Loucy (cell line): ENCODE data around the gene FBXO44.
A peak's percentile ranks its signal among the peaks of the same experiment; 100 is the strongest.

Experiments used
- H2AFZ ChIP-seq: fragments of 200-600 bp; sonication (generic); 2 replicates; pipeline ENCODE4 v1.6.0; 2016; ENCODE audit warnings: antibody characterized with exemption, mild to moderate bottlenecking, low read length, moderate library complexity
- H3F3A ChIP-seq: fragments of 200-600 bp; 2 replicates; pipeline ENCODE4 v1.6.0; 2016; ENCODE audit warnings: antibody characterized with exemption, low read depth, mild to moderate bottlenecking
- H3K27me3 ChIP-seq: fragments of 200-600 bp; sonication (generic); 2 replicates; pipeline ENCODE4 v1.6.1; 2014; ENCODE audit warnings: low read length, mild to moderate bottlenecking; ENCODE audit not compliant: insufficient read depth, poor library complexity, severe bottlenecking
- H3K36me3 ChIP-seq: fragments of 200-600 bp; sonication (generic); 2 replicates; pipeline ENCODE4 v1.6.1; 2016; ENCODE audit warnings: low read length; ENCODE audit not compliant: insufficient read depth
- H3K4me1 ChIP-seq: fragments of 200-600 bp; sonication (generic); 2 replicates; pipeline ENCODE4 v1.5.1; 2014; ENCODE audit warnings: low read length, mild to moderate bottlenecking; ENCODE audit not compliant: insufficient read depth, poor library complexity, severe bottlenecking
- H3K4me2 ChIP-seq: fragments of 200-600 bp; sonication (generic); 2 replicates; pipeline ENCODE4 v1.6.0; 2014; ENCODE audit warnings: antibody characterized with exemption, low read length, low read depth, mild to moderate bottlenecking; ENCODE audit not compliant: poor library complexity, severe bottlenecking
- H3K4me3 ChIP-seq: fragments of 200-600 bp; sonication (generic); 2 replicates; pipeline ENCODE4 v1.5.1; 2014; ENCODE audit warnings: low read length, mild to moderate bottlenecking, mixed read lengths; ENCODE audit not compliant: poor library complexity, severe bottlenecking
- H3K79me2 ChIP-seq: fragments of 200-600 bp; sonication (generic); 2 replicates; pipeline ENCODE4 v1.6.1; 2014; ENCODE audit warnings: low read length; ENCODE audit not compliant: insufficient read depth
- H3K9ac ChIP-seq: fragments of 200-600 bp; sonication (generic); 2 replicates; pipeline ENCODE4 v1.6.0; 2014; ENCODE audit warnings: mild to moderate bottlenecking, low read depth, low read length, moderate library complexity; ENCODE audit not compliant: poor library complexity, severe bottlenecking
- H3K9me2 ChIP-seq: fragments of 200-600 bp; sonication (generic); replicated peaks from 2 replicates; pipeline ENCODE4 v1.6.1; 2016; ENCODE audit warnings: low read depth, low read length, mixed read lengths
- H3K9me3 ChIP-seq: fragments of 200-600 bp; sonication (generic); 2 replicates; pipeline ENCODE4 v1.6.1; 2014; ENCODE audit warnings: mild to moderate bottlenecking, antibody characterized with exemption, low read length, low read depth; ENCODE audit not compliant: insufficient read depth
- H4K20me1 ChIP-seq: fragments of 200-600 bp; sonication (generic); 2 replicates; pipeline ENCODE4 v1.6.0; 2014; ENCODE audit warnings: antibody characterized with exemption, low read length, mild to moderate bottlenecking; ENCODE audit not compliant: insufficient read depth, poor library complexity, severe bottlenecking
- CTCF ChIP-seq: fragments of 200-600 bp; sonication (generic); conservative IDR thresholded peaks from 2 replicates; pipeline ENCODE4 v1.5.1; 2014; ENCODE audit warnings: mild to moderate bottlenecking, antibody characterized with exemption, low read length
- EZH2phosphoT487 ChIP-seq: fragments of 200-600 bp; IDR thresholded peaks from 2 replicates; pipeline ENCODE4 v1.6.1; 2018; ENCODE audit warnings: antibody characterized with exemption, mild to moderate bottlenecking, moderate library complexity, borderline replicate concordance

FBXO44 gene

GRCh38 chr1:11704691-11705475 lies 50.2 kb downstream of the FBXO44 start:
- Histone ChIP-seq H3K4me1 (peaks cover 13% of the 10 kb centered on the region), H3K9ac (peak overlapping the region; percentile 35), H3K79me2 (peaks cover 4% of the 10 kb centered on the region; the same call in 1 of the 2 replicates), H3F3A (no peaks in the 10 kb centered on the region), H3K4me3 (no peak overlapping the region), H3K27me3 (no peaks in the 10 kb centered on the region), H3K4me2 (no peak overlapping the region), H3K9me3 (no peaks in the 10 kb centered on the region), H3K36me3 (no peaks in the 10 kb centered on the region; the same call in 1 of the 2 replicates), H4K20me1 (no peaks in the 10 kb centered on the region), H3K9me2 (no peaks in the 10 kb centered on the region), H2AFZ (no peak overlapping the region)
- TF ChIP-seq EZH2phosphoT487 = no peak
- TF ChIP-seq CTCF = no peak

GRCh38 chr1:11705596-11705995 lies 50.9 kb downstream of the FBXO44 start:
- H3K9ac ChIP-seq = no peak overlapping the region
- no peaks in the 10 kb centered on the region for H3F3A ChIP-seq
- no peaks in the 10 kb centered on the region for H3K9me2 ChIP-seq
- H3K9me3 ChIP-seq = no peaks in the 10 kb centered on the region
- H3K4me1 ChIP-seq = peaks cover 13% of the 10 kb centered on the region
- TF ChIP-seq CTCF (no peak), EZH2phosphoT487 (no peak)
- no peaks in the 10 kb centered on the region for H3K27me3 ChIP-seq
- H3K79me2 ChIP-seq = peaks cover 4% of the 10 kb centered on the region; the same call in 1 of the 2 replicates
- no peak overlapping the region for H2AFZ ChIP-seq
- H3K4me3 ChIP-seq = no peak overlapping the region
- no peaks in the 10 kb centered on the region for H4K20me1 ChIP-seq
- no peaks in the 10 kb centered on the region; the same call in 1 of the 2 replicates for H3K36me3 ChIP-seq
- no peak overlapping the region for H3K4me2 ChIP-seq

GRCh38 chr1:11706292-11706691 lies 51.6 kb downstream of the FBXO44 start:
- TF ChIP-seq CTCF = no peak
- no peak for TF ChIP-seq EZH2phosphoT487
- Histone ChIP-seq H3K4me2 (no peak overlapping the region), H4K20me1 (no peaks in the 10 kb centered on the region), H3K79me2 (peaks cover 4% of the 10 kb centered on the region; the same call in 1 of the 2 replicates), H3K4me3 (no peak overlapping the region), H3K36me3 (no peaks in the 10 kb centered on the region; the same call in 1 of the 2 replicates), H2AFZ (no peak overlapping the region), H3K4me1 (peaks cover 13% of the 10 kb centered on the region), H3K9me2 (no peaks in the 10 kb centered on the region), H3K27me3 (no peaks in the 10 kb centered on the region), H3K9ac (no peak overlapping the region), H3K9me3 (no peaks in the 10 kb centered on the region), H3F3A (no peaks in the 10 kb centered on the region)
